Measurements from ENCODE around the gene PEAK3. TPM values are rescaled to one million over a fixed set of nuclear protein-coding genes. Genes with fewer than 3 reads are reported as not detected.

The PEAK3 gene
- total and polyA plus RNA-seq, 9 of the 15 experiments (the other 6 are each of a cell fraction or from before 2014, with no cell fraction given), result 0.07 to 0.40 TPM; not detected in 7

GRCh38 chr19:2239771-2240770 lies 41.9 kb downstream of the PEAK3 start (continued):
- no peak for TF ChIP-seq ZNF407 (IDR thresholded peaks at IDR 0.05; ENCODE audit: low read depth)
- TF ChIP-seq SRF (CRISPR knock-in tag; IDR thresholded peaks at IDR 0.05), result peak in 1 of 2 experiments; percentile 58; a peak in 1 of 4 replicates
- TF ChIP-seq HOXB6 (CRISPR knock-in tag; IDR thresholded peaks at IDR 0.05; ENCODE audit: borderline replicate concordance), result no peak
- no peak for TF ChIP-seq EWSR1 (IDR thresholded peaks at IDR 0.05; ENCODE audit: borderline replicate concordance, low read depth, partially characterized antibody)
- peak; percentile 67; the same call in 1 of the 2 replicates for TF ChIP-seq DPF2 (IDR thresholded peaks at IDR 0.05)
- TF ChIP-seq MEIS2 (IDR thresholded peaks at IDR 0.05; ENCODE audit: partially characterized antibody), result peak; percentile 7
- peak; percentile 50 for TF ChIP-seq ARID1B (IDR thresholded peaks at IDR 0.05)
- 0 out of 2 replicates have a peak, but pooled peaks have one; percentile 3 for TF ChIP-seq PHB2 (IDR thresholded peaks at IDR 0.05; ENCODE audit: low read depth)
- 0 out of 2 replicates have a peak, but pooled peaks have one; percentile 20 for TF ChIP-seq E2F3 (CRISPR knock-in tag; IDR thresholded peaks at IDR 0.05)
- TF ChIP-seq, protein P1, sequence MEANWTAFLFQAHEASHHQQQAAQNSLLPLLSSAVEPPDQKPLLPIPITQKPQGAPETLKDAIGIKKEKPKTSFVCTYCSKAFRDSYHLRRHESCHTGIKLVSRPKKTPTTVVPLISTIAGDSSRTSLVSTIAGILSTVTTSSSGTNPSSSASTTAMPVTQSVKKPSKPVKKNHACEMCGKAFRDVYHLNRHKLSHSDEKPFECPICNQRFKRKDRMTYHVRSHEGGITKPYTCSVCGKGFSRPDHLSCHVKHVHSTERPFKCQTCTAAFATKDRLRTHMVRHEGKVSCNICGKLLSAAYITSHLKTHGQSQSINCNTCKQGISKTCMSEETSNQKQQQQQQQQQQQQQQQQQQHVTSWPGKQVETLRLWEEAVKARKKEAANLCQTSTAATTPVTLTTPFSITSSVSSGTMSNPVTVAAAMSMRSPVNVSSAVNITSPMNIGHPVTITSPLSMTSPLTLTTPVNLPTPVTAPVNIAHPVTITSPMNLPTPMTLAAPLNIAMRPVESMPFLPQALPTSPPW (CRISPR knock-in tag; IDR thresholded peaks at IDR 0.05), result peak; percentile 17; the same call in 1 of the 2 replicates
- peak; percentile 34 for TF ChIP-seq RBBP5 (IDR thresholded peaks at IDR 0.05; ENCODE audit: borderline replicate concordance, insufficient read depth, low read length, poor library complexity, severe bottlenecking)
- no peak for TF ChIP-seq ZKSCAN8 (CRISPR knock-in tag; IDR thresholded peaks at IDR 0.05)
- 0 out of 4 replicates have a peak, but pooled peaks of 1 of the 2 experiments have one; percentile 46 for TF ChIP-seq UBTF (IDR thresholded peaks at IDR 0.05; ENCODE audit: borderline replicate concordance in 1 of 2, low read depth in 2 of 2, low read length in 2 of 2)
